Bone marrow (tissue), 2 donors: ENCODE data around the gene EXOC3.
"Not testable (repeated sequence)": the region's sequence is repeated elsewhere in the genome, so short reads cannot be mapped to it uniquely, and the experiment has no call there.

Source experiments
- DNase-seq, 2 donors: peaks; one replicate each; lab custom pipeline; 2025; lab: John Stamatoyannopoulos, UW

Gene EXOC3

GRCh38 chr5:407051-407450 is 35.9 kb upstream of the EXOC3 start:
- DNase-seq: no peak

- DNase-seq: no peak
Observed at GRCh38 chr5:407801-408268, 35.1 kb upstream of the EXOC3 start.

GRCh38 chr5:410911-411517 is 32.0 kb upstream of the EXOC3 start:
- DNase-seq: no peak

- no peak for DNase-seq
Observed at GRCh38 chr5:411728-412127, 31.2 kb upstream of the EXOC3 start.

GRCh38 chr5:414991-415927 is 27.7 kb upstream of the EXOC3 start:
- not testable (repeated sequence) for DNase-seq

GRCh38 chr5:415928-416635 is 26.9 kb upstream of the EXOC3 start:
- no peak for DNase-seq

- DNase-seq: no peak
Observed at GRCh38 chr5:416636-416960, 26.4 kb upstream of the EXOC3 start.

- no peak for DNase-seq
Observed at GRCh38 chr5:417301-418161, 25.4 kb upstream of the EXOC3 start.

- no peak for DNase-seq
Observed at GRCh38 chr5:418162-419121, 24.5 kb upstream of the EXOC3 start.

GRCh38 chr5:419970-420369 is 23.0 kb upstream of the EXOC3 start:
- no peak for DNase-seq

GRCh38 chr5:420632-421286 is 22.2 kb upstream of the EXOC3 start:
- DNase-seq: no peak

GRCh38 chr5:421287-421880 is 21.6 kb upstream of the EXOC3 start:
- DNase-seq: no peak

- no peak for DNase-seq
Observed at GRCh38 chr5:421901-422300, 21.1 kb upstream of the EXOC3 start.

- DNase-seq: no peak
Observed at GRCh38 chr5:422323-423232, 20.4 kb upstream of the EXOC3 start.

GRCh38 chr5:423233-423565 is 19.8 kb upstream of the EXOC3 start:
- DNase-seq: no peak

- DNase-seq: no peak
Observed at GRCh38 chr5:423626-424261, 19.2 kb upstream of the EXOC3 start.

- DNase-seq: no peak
Observed at GRCh38 chr5:424301-425110, 18.5 kb upstream of the EXOC3 start.
